ENCODE results near the gene DDRGK1.

DNA sequence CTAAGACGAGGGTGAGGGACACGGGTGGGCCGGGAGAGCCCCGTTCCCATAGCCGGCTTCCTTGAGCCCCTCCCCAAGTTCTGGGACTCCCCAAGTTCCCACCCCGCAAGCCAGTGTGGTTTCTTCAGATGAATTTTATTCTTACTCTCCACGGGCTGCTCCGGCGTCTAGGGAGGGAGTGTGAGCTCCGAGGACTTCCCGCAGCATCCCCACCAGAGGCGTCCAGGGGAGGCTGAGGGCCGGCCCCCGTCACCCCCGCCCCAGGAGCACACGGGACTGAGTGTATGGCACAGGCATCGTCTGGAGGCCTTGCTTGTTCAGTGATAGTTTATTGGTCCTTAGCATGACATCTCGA is 44.5 kb upstream of the DDRGK1 start:
- TF ChIP-seq CTCF (IDR thresholded peaks at IDR 0.05): no peak
- TF ChIP-seq EP300 (IDR thresholded peaks at IDR 0.05): no peak
- TF ChIP-seq POLR2A (IDR thresholded peaks at IDR 0.05): no peak
